ENCODE measurements around the gene COMMD10.

Gene COMMD10

DNA sequence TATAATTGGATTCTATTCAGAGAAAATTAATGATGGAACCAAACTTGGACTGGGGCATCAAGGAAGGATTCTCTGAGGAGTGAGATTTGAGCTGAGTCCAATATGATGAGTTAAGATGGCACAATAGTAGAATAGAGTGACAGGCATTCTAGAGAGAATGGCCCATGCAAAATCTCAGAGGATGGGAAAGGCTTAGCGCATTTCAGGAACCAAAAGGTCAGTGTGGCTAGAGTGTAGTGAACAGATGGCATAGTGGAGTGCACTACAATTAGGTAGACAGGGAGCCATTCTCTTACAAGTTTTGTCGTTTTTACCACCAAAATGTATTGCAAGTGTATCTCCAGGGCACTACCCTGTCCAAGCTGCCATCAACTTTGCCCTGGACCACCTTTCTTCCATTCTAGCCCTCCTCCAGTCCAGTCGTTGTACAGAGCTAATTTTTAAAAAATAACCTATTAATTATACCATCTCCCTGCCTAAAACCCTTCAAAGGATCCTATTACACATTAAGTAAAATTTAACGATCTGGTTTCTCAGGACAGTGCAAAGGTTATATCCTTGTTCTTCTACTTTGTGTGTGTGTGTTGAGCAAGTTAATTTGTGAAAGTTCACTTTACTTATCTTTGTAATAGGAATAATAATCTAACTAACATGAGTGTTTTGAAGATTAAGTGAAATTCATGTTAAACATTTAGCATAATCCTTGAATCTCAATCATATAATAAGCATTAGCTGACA is 211.7 kb downstream of the COMMD10 start:
- DNase-seq (ENCODE audit: low spot score): no peak

DNA sequence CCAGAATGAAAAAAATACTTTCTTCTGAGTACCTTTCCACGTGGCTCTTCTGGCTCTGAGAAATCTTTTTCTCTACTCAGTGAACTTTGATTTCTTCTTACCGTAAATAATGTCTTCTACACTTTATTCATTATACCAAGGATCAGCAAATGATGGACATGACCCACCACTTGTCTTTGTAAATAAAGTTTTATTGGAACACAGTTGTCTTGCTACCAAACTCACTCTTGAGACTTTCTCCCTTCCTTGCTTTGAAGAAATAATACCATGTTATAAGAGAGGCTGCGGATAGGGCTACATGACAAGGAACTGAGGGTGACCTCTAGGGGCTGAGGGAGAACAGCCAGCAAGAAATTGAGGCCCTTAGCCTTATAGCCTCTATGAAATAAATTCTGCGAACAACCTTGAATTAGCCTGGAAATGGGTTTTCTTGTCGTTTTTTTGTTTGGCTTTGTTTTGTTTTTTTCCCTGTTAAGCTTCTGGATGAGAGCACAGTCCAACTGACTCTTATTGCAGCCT is 212.5 kb downstream of the COMMD10 start:
- DNase-seq (ENCODE audit: low spot score): no peak

DNA sequence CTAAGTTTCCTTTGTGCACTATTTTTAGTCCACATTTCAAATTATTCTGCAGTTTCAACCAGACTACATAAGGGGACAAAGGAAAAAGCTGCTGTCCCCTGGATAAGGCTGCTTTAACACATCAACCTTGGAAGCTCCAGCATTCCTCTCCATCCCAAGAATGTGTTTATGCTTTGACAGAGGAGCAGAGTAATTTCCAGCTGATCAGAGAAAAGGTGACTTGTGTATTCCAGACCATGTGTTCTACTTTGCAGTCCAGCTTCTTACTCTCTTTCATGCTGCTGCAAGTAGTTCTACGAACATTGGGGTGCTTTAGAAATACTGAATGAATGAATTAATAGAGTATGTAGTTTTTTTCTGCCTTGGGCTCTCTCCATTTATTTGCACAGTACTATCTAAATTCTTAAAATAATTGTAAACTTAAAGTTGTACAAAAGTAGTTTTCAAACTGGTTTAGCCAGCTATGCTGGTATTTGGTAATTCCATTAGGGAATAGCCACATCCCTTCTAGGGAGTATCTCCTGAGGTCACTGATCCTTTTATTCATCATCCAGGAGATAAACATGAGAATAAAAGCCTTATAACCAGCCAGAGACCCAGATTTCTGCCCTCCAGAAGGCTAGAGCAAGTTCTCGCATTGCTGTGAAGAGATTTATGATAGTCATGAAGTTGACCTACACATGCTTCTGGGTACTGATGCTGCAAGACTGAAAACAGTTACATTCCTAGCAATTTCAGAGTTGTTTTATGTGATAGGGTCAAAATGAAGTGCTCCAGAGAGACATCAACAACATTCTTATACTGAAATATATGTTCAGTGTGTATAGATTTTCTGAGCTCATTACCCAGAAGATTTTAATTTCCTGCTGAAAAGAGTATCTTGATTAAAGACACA is 215.2 kb downstream of the COMMD10 start:
- DNase-seq (ENCODE audit: low spot score): no peak

DNA sequence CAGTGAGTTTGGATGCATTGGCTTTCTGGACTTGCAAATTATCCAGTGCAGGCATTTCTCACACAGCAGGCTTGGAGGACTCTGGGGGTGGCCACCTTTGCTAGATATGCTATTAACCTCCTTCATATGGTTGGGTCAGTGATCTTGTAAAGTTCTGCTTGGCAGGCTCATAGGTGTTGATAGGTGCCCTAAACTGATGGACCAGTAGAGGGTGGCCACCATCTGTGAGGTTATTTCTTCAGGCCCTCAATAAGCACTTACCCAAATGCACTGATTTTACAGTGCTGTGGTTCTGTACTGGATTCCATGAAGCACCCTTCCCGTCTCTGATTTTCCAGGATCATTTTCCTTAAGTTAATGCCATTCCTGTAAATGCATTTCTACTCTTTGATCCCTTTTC is 216.3 kb downstream of the COMMD10 start:
- no peak for DNase-seq (ENCODE audit: low spot score)

DNA sequence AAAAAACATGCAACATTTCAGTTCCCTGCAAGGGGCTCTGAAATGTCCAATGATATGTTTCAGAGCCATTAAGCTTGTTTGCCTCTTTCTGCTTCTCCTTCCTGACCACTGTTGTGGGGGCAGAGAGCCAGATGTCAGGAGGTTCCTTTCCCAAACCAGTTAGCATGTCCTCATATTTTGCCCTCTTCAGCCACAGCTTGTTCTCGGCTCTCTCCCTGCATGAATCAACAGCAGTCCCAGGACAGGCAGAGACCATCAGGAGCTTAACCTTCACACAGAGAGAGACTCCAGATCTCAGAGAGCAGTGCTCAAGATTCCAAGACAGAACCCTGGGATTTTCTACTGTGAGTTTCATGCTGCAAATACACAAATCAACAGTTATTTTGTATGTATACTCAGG is 218.5 kb downstream of the COMMD10 start:
- DNase-seq (ENCODE audit: low spot score): no peak

DNA sequence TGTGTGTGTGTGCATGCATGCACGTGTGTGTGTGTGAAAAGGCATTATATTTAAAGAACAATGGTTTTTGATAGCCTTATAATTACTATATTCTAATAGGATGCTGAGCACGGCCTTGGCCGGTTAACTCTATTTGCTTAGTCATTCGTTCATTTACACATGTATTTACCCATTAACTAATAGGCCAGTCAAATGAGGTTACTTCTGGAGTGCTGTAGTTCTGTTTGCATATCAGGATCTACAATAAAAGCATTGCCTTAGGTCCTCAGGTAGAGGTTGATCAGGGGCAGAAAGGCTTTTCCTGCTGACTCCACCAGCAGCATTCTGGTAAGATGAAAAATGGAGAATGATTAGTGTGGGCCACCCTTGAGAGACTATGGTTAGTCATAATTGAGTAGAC is 219.0 kb downstream of the COMMD10 start:
- DNase-seq (ENCODE audit: low spot score): no peak

- DNase-seq (ENCODE audit: low spot score): no peak
Measured at GRCh38 chr5:116305899-116306298, 221.1 kb downstream of the COMMD10 start.

GRCh38 chr5:116306846-116307245 is 222.0 kb downstream of the COMMD10 start:
- DNase-seq (ENCODE audit: low spot score): no peak

DNA sequence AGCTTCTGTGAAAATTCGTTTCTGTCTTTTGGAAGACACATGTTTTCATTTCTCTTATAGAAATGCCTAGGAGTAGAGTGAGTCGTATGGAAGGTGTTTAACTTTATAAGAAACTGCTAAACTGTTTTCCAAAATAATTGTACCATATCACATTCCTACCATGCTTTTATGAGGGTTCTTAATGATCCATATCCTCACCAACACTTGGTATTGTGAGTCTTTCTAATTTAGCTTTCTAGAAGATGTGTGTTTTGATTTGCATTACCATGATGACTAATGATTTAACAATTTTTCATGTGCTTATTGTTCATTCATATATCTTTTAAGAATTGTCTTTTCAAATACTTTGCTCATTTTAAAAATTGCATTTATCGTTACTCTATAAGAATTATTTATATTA is 223.6 kb downstream of the COMMD10 start:
- no peak for DNase-seq (ENCODE audit: low spot score)

DNA sequence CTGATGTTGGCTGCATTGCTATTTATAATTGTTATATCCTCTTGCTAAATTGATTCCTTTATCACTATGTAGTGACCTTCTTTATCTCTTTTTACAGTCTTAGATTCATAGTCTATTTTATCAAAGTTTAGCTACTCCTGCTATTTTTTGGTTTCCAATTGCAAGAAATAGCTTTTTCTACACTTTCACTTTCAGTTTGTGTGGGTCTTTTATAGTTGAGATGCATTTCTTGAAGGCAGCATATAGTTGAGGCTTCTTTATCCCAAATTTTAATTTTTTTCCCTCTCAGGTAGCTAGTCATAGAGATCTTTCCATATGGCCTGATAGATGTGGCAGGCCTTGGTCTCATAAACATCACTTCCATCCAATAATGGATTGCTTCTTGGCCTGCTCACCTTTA is 228.5 kb downstream of the COMMD10 start:
- no peak for DNase-seq (ENCODE audit: low spot score)

DNA sequence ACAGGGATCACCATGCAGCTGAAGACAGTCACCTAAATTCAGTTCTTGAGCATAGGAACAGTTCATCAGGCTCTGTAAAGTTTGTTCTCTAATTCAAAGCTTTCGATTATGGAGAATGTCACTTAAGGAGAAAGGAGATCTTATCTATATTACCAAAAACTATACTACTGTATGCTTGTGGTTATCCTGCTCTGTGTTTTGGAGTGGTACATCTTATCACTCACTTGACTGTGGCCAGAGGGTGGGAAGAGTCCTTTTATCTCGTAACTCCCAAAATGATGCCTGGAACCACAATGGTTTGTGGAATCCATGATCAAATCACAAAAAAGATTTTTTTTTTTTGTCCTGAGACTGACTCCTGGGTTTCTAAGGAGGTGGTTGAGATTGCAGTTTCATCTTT is 230.7 kb downstream of the COMMD10 start:
- no peak for DNase-seq (ENCODE audit: low spot score)

GRCh38 chr5:116318091-116318854 is 233.4 kb downstream of the COMMD10 start:
- no peak for DNase-seq (ENCODE audit: low spot score)

- no peak for DNase-seq (ENCODE audit: low spot score)
Measured at GRCh38 chr5:116320486-116320885, 235.7 kb downstream of the COMMD10 start.

DNA sequence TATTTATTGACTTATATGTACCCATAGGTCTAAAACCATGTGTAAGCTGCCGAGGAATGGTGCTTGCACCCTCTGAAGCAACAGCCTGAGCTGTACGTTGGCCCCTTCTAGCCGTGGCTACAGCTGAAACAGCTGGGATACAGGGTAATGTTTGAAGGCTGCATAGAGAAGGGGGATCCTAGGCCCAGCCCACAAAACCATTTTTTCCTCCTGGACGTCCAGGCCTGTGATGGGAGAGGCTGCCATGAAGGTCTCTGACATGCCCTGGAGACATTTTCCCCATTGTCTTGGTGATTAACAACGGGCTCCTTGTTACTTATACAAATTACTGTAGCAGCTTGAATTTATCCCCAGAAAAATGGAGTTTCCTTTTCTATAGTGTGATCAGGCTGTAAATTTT is 244.7 kb downstream of the COMMD10 start:
- DNase-seq (ENCODE audit: low spot score): no peak

- DNase-seq (ENCODE audit: low spot score): no peak
Measured at GRCh38 chr5:116340799-116341198, 256.0 kb downstream of the COMMD10 start.

Data from putamen (tissue), 1 donor.